Measurements from ENCODE around the gene KLRC1. TPM values are rescaled to one million over a fixed set of nuclear protein-coding genes. Genes with fewer than 3 reads are reported as not detected.
"Not testable (repeated sequence)": the region's sequence is repeated elsewhere in the genome, so short reads cannot be mapped to it uniquely, and the experiment has no call there.

KLRC1 gene
- polyA plus RNA-seq, 2 of the 4 experiments (the other 2 are of a cell fraction), result not detected

- Histone ChIP-seq H3K9me3 (no peaks in the 10 kb centered on the region), H3K27ac (no peak overlapping the region), H3K4me1 (no peaks in the 10 kb centered on the region), H3K4me2 (no peak overlapping the region), H3K4me3 (no peak overlapping the region)
- FAIRE-seq (no peak), DNase-seq (ENCODE audit: low read depth in 1 of 2, low spot score in 1 of 2) (no peak), ATAC-seq (no peak)
- TF ChIP-seq RNF2 (IDR thresholded peaks at IDR 0.05; ENCODE audit: borderline replicate concordance, low read depth), result no peak
- TF ChIP-seq, protein P1, sequence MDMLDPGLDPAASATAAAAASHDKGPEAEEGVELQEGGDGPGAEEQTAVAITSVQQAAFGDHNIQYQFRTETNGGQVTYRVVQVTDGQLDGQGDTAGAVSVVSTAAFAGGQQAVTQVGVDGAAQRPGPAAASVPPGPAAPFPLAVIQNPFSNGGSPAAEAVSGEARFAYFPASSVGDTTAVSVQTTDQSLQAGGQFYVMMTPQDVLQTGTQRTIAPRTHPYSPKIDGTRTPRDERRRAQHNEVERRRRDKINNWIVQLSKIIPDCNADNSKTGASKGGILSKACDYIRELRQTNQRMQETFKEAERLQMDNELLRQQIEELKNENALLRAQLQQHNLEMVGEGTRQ (IDR thresholded peaks at IDR 0.05), result no peak
- TF ChIP-seq TFCP2L1 (CRISPR knock-in tag; IDR thresholded peaks at IDR 0.05), result no peak
- no peak for TF ChIP-seq HMGXB4 (CRISPR knock-in tag; IDR thresholded peaks at IDR 0.05; ENCODE audit: borderline replicate concordance)
- TF ChIP-seq FOSL2 (IDR thresholded peaks at IDR 0.05), result no peak
- TF ChIP-seq FOSL2 (CRISPR knock-in tag; IDR thresholded peaks at IDR 0.05), result no peak
- TF ChIP-seq HDAC2 (IDR thresholded peaks at IDR 0.05), result no peak
- no peak for TF ChIP-seq ZSCAN20 (CRISPR knock-in tag; IDR thresholded peaks at IDR 0.05)
- no peak for TF ChIP-seq ATOH8 (CRISPR knock-in tag; IDR thresholded peaks at IDR 0.05; ENCODE audit: low read depth)
- no peak for TF ChIP-seq NPAS2 (CRISPR knock-in tag; IDR thresholded peaks at IDR 0.05; ENCODE audit: borderline replicate concordance)
- no peak for TF ChIP-seq FOSB (CRISPR knock-in tag; IDR thresholded peaks at IDR 0.05)
- no peak for TF ChIP-seq RAD21 (conservative IDR thresholded peaks at IDR 0.05 in 1 of 2, IDR thresholded peaks at IDR 0.05 in 1 of 2)
- TF ChIP-seq SREBF2 (IDR thresholded peaks at IDR 0.05), result no peak
- WGBS (ENCODE audit: missing lambda C conversion rate), result 44% methylated on average over 4 of the region's 4 CpGs
- CTCF ChIA-PET, result no interaction called here
- POLR2A ChIA-PET, result no interaction called here
Observed at GRCh38 chr12:10491766-10492165, 38.6 kb upstream of the KLRC1 start.

GRCh38 chr12:10487328-10487727 lies 34.2 kb upstream of the KLRC1 start:
- DNase-seq (ENCODE audit: low read depth in 1 of 2, low spot score in 1 of 2); H3K4me3 ChIP-seq; H3K27ac ChIP-seq; ATAC-seq; CTCF ChIA-PET; H3K9me3 ChIP-seq; H3K4me1 ChIP-seq; POLR2A ChIA-PET; FAIRE-seq; H3K4me2 ChIP-seq: not testable (repeated sequence)
- WGBS (ENCODE audit: missing lambda C conversion rate), result 53% methylated on average over 2 of the region's 2 CpGs

GRCh38 chr12:10481901-10482300 lies 28.7 kb upstream of the KLRC1 start:
- FAIRE-seq; H3K4me1 ChIP-seq; H3K4me2 ChIP-seq; POLR2A ChIA-PET; H3K4me3 ChIP-seq; H3K9me3 ChIP-seq; DNase-seq (ENCODE audit: low read depth in 1 of 2, low spot score in 1 of 2); ATAC-seq; CTCF ChIA-PET; H3K27ac ChIP-seq: not testable (repeated sequence)
- WGBS (ENCODE audit: missing lambda C conversion rate), result 33% methylated on average over 2 of the region's 2 CpGs

- H3K4me1 ChIP-seq; H3K4me2 ChIP-seq; H3K9me3 ChIP-seq; DNase-seq (ENCODE audit: low read depth in 1 of 2, low spot score in 1 of 2); CTCF ChIA-PET; ATAC-seq; H3K4me3 ChIP-seq; POLR2A ChIA-PET; H3K27ac ChIP-seq; FAIRE-seq: not testable (repeated sequence)
- 55% methylated on average over 5 of the region's 5 CpGs for whole genome bisulfite sequencing (ENCODE audit: missing lambda C conversion rate)
Observed at GRCh38 chr12:10472808-10473207, 19.6 kb upstream of the KLRC1 start.

DNA sequence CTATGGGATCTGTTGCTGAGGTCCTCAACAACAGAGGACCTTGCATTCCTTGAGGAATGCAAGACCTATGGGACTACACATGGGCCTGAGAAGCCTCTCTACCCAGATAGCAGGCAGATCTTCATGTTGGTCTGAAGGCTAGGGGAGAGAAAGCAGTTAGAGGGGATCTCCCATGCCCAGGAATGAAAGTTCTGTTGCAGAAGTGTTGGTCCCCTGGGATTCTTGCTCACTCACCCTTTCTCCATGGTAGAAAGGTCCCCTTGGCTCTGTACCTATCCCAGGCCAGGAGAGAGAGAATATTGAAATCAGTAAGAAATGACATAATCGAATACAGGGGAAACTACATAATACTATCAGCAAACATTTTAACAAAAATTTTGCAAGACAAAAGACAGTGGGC lies 16.5 kb upstream of the KLRC1 start:
- Histone ChIP-seq H3K4me3 (no peak overlapping the region), H3K9me3 (0 out of 3 replicates have a peak, but pooled peaks cover 2% of the 10 kb centered on the region), H3K4me2 (no peak overlapping the region), H3K27ac (no peak overlapping the region), H3K4me1 (no peaks in the 10 kb centered on the region)
- ChIA-PET CTCF (no interaction called here), POLR2A (no interaction called here)
- no peak for FAIRE-seq
- no peak for ATAC-seq
- 50% methylated on average over 1 of the region's 1 CpG for WGBS (ENCODE audit: missing lambda C conversion rate)
- no peak for DNase-seq (ENCODE audit: low read depth in 1 of 2, low spot score in 1 of 2)
- no peak for TF ChIP-seq RARB (CRISPR knock-in tag; IDR thresholded peaks at IDR 0.05)
- TF ChIP-seq JUN (IDR thresholded peaks at IDR 0.05), result no peak
- no peak for TF ChIP-seq MYC (IDR thresholded peaks at IDR 0.05; ENCODE audit: borderline replicate concordance, low read length)
- TF ChIP-seq NPAS2 (CRISPR knock-in tag; IDR thresholded peaks at IDR 0.05; ENCODE audit: borderline replicate concordance), result no peak
- TF ChIP-seq HDAC2 (IDR thresholded peaks at IDR 0.05), result no peak
- TF ChIP-seq POLR2AphosphoS2 (conservative IDR thresholded peaks at IDR 0.05; ENCODE audit: low read length), result no peak
- no peak for TF ChIP-seq TP53 (CRISPR knock-in tag; IDR thresholded peaks at IDR 0.05)
- no peak for TF ChIP-seq HMGXB4 (CRISPR knock-in tag; IDR thresholded peaks at IDR 0.05; ENCODE audit: borderline replicate concordance)
- TF ChIP-seq KDM1A (IDR thresholded peaks at IDR 0.05; ENCODE audit: low read depth), result no peak
- no peak for TF ChIP-seq RNF2 (IDR thresholded peaks at IDR 0.05; ENCODE audit: borderline replicate concordance, low read depth)
- no peak for TF ChIP-seq RFX5 (IDR thresholded peaks at IDR 0.05)
- TF ChIP-seq, protein P1 (IDR thresholded peaks at IDR 0.05), result no peak
- no peak for TF ChIP-seq HOXB13 (CRISPR knock-in tag; IDR thresholded peaks at IDR 0.05; ENCODE audit: low read depth)
